K562 (cell line): ENCODE results near the gene SNRPD2. TPM values are rescaled to one million over a fixed set of nuclear protein-coding genes. Genes with fewer than 3 reads are reported as not detected.
A peak's percentile ranks its signal among the peaks of the same experiment; 100 is the strongest.

Experiments
- ARID4B ChIP-seq: sonication (generic); formaldehyde crosslinking; IDR thresholded peaks from 2 replicates; pipeline ENCODE4 v1.8.0; 2022; ENCODE audit warnings: mild to moderate bottlenecking, missing genetic modification reagents
- DDX20 ChIP-seq: fragments of 450-650 bp; IDR thresholded peaks from 2 replicates; pipeline ENCODE4 v1.6.1; 2016; ENCODE audit warnings: missing genetic modification characterization, low read depth, mild to moderate bottlenecking, missing compliant biosample characterization, moderate library complexity
- GABPB2 ChIP-seq: fragments of 250-450 bp; sonication (Bioruptor Pico); conservative IDR thresholded peaks from 2 replicates; pipeline ENCODE4 v1.5.1; 2021; ENCODE audit warnings: mild to moderate bottlenecking
- GTF2A2 ChIP-seq: IDR thresholded peaks from 2 replicates; pipeline ENCODE4 v1.6.1; 2016; ENCODE audit warnings: mild to moderate bottlenecking, missing genetic modification characterization, missing compliant biosample characterization
- IFI16 ChIP-seq: fragments of 250-450 bp; sonication (Bioruptor Pico); IDR thresholded peaks from 2 replicates; pipeline ENCODE4 v2.1.2; 2022; ENCODE audit warnings: mild to moderate bottlenecking, inconsistent platforms
- KLF10 ChIP-seq: fragments of 250-450 bp; sonication (Bioruptor Pico); IDR thresholded peaks from 2 replicates; pipeline ENCODE4 v1.6.1; 2021; ENCODE audit warnings: matching md5 sums
- L3MBTL2 ChIP-seq: fragments of 450-650 bp; IDR thresholded peaks from 2 replicates; pipeline ENCODE4 v1.6.1; 2016; ENCODE audit warnings: mild to moderate bottlenecking, moderate library complexity
- PHF21A ChIP-seq: fragments of 450-650 bp; IDR thresholded peaks from 2 replicates; pipeline ENCODE4 v1.6.1; 2017; ENCODE audit warnings: low read depth, borderline replicate concordance
- POLR3G ChIP-seq: IDR thresholded peaks from 2 replicates; pipeline ENCODE4 v1.6.1; 2011; ENCODE audit not compliant: insufficient read length, insufficient replicate concordance; ENCODE audit errors: extremely low read depth
- SAP30 ChIP-seq: fragments of 200-600 bp; sonication (generic); IDR thresholded peaks from 2 replicates; pipeline ENCODE4 v1.6.1; 2012; ENCODE audit warnings: borderline replicate concordance, low read depth, mild to moderate bottlenecking, moderate library complexity, low read length, control low read depth, inconsistent platforms; ENCODE audit not compliant: insufficient read depth, poor library complexity, severe bottlenecking
- SETDB1 ChIP-seq: IDR thresholded peaks from one replicate; pipeline ENCODE4 v1.6.1; 2012; ENCODE audit warnings: low read length, control low read depth, inconsistent platforms
- SIRT6 ChIP-seq: IDR thresholded peaks from one replicate; pipeline ENCODE4 v1.6.1; 2012; ENCODE audit warnings: low read depth, mild to moderate bottlenecking, control low read depth, inconsistent platforms, low read length, moderate library complexity
- SMAD2 ChIP-seq: fragments of 150-350 bp; IDR thresholded peaks from 2 replicates; pipeline ENCODE4 v1.6.1; 2014; ENCODE audit warnings: low read depth, mild to moderate bottlenecking, low read length
- ZBTB8A ChIP-seq: fragments of 450-650 bp; IDR thresholded peaks from 2 replicates; pipeline ENCODE4 v1.6.1; 2018; ENCODE audit warnings: mild to moderate bottlenecking, moderate library complexity; ENCODE audit not compliant: partially characterized antibody
- ZNF146 ChIP-seq: IDR thresholded peaks from one replicate; pipeline ENCODE4 v1.6.1; 2018; ENCODE audit warnings: missing compliant biosample characterization; ENCODE audit not compliant: unreplicated experiment
- ZNF316 ChIP-seq: fragments of 450-650 bp; IDR thresholded peaks from 2 replicates; pipeline ENCODE4 v1.6.1; 2016
- ZNF764 ChIP-seq: fragments of 250-450 bp; sonication (Bioruptor Pico); IDR thresholded peaks from 2 replicates; pipeline ENCODE4 v1.4.0; 2020; ENCODE audit warnings: low read depth, mild to moderate bottlenecking, moderate library complexity
- polyA plus RNA-seq, 8 experiments: library from polyadenylated mRNA; depleted of rRNA in 4 of 8; stranded (reverse) in 5 of 8; unstranded in 3 of 8; fragments of >200 nt; fragmentation: Nextera tagmentation in 2 of 8; fragmentation: Illumina TruSeq in 1 of 8; extraction: Ambion mirVana in 2 of 8; extraction: Trizol in 1 of 8; gene quantifications; 2 replicates each; pipeline versions ENCODE4 v1.2.1 to v1.2.3, GENCODE V29; 2011 to 2014; ENCODE audit warnings: inconsistent platforms in 1 of 8, missing spikeins in 1 of 8
- total RNA-seq, 7 experiments: library from RNA; depleted of rRNA in 6 of 7; stranded (reverse); fragments of >200 nt in 6 of 7; fragmentation: Illumina TruSeq in 2 of 7; extraction: Trizol in 2 of 7; gene quantifications; 2 replicates each; pipeline versions ENCODE4 v1.2.1 to v1.2.3, GENCODE V29; 2011 to 2021; ENCODE audit warnings: low replicate concordance in 1 of 7
- TF ChIP-seq, protein P1 (sequence below): fragments of 250-450 bp; sonication (Bioruptor Pico); IDR thresholded peaks from 2 replicates; pipeline ENCODE4 v1.9.0; 2021; ENCODE audit warnings: mild to moderate bottlenecking, inconsistent platforms
- TF ChIP-seq, protein P2 (sequence below): fragments of 450-650 bp; formaldehyde crosslinking; IDR thresholded peaks from 2 replicates; pipeline ENCODE4 v1.4.0; 2020; ENCODE audit warnings: mild to moderate bottlenecking, moderate library complexity

Gene SNRPD2
- total and polyA plus RNA-seq, 9 of the 15 experiments (the other 6 are each of a cell fraction or from before 2014, with no cell fraction given): 728 to 4,411 (median 1,029) TPM

GRCh38 chr19:45692187-45693105 lies 693 bp upstream of the SNRPD2 start, which contains the start of gene QPCTL (continued):
- TF ChIP-seq, protein P1, sequence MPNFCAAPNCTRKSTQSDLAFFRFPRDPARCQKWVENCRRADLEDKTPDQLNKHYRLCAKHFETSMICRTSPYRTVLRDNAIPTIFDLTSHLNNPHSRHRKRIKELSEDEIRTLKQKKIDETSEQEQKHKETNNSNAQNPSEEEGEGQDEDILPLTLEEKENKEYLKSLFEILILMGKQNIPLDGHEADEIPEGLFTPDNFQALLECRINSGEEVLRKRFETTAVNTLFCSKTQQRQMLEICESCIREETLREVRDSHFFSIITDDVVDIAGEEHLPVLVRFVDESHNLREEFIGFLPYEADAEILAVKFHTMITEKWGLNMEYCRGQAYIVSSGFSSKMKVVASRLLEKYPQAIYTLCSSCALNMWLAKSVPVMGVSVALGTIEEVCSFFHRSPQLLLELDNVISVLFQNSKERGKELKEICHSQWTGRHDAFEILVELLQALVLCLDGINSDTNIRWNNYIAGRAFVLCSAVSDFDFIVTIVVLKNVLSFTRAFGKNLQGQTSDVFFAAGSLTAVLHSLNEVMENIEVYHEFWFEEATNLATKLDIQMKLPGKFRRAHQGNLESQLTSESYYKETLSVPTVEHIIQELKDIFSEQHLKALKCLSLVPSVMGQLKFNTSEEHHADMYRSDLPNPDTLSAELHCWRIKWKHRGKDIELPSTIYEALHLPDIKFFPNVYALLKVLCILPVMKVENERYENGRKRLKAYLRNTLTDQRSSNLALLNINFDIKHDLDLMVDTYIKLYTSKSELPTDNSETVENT (CRISPR knock-in tag): 0 out of 2 replicates have a peak, but pooled peaks have one; percentile 34
- TF ChIP-seq ARID4B (CRISPR knock-in tag): peak; percentile 61
- no peak for TF ChIP-seq DDX20 (tag)
- no peak for TF ChIP-seq SAP30
- no peak for TF ChIP-seq GABPB2 (CRISPR knock-in tag)
- TF ChIP-seq PHF21A: no peak
- TF ChIP-seq POLR3G: no peak
- TF ChIP-seq SIRT6: no peak
- TF ChIP-seq, protein P2, sequence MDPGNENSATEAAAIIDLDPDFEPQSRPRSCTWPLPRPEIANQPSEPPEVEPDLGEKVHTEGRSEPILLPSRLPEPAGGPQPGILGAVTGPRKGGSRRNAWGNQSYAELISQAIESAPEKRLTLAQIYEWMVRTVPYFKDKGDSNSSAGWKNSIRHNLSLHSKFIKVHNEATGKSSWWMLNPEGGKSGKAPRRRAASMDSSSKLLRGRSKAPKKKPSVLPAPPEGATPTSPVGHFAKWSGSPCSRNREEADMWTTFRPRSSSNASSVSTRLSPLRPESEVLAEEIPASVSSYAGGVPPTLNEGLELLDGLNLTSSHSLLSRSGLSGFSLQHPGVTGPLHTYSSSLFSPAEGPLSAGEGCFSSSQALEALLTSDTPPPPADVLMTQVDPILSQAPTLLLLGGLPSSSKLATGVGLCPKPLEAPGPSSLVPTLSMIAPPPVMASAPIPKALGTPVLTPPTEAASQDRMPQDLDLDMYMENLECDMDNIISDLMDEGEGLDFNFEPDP (CRISPR knock-in tag): no peak
- no peak for TF ChIP-seq GTF2A2
- TF ChIP-seq SMAD2: no peak
- TF ChIP-seq KLF10 (CRISPR knock-in tag): no peak
- no peak for TF ChIP-seq ZBTB8A
- TF ChIP-seq SETDB1: no peak
- TF ChIP-seq ZNF764 (CRISPR knock-in tag): no peak
- TF ChIP-seq ZNF316: no peak
- TF ChIP-seq IFI16 (CRISPR knock-in tag): no peak
- TF ChIP-seq L3MBTL2: no peak
- TF ChIP-seq ZNF146 (CRISPR knock-in tag): no peak
